Embryonic facial prominence (tissue), 1 donor: ENCODE results near the gene ERC2.
"Not testable (repeated sequence)": the region's sequence is repeated elsewhere in the genome, so short reads cannot be mapped to it uniquely, and the experiment has no call there.

Experiments used
- DNase-seq: peaks from one replicate; pipeline ENCODE4 v3.0.0-alpha.2; 2016; ENCODE audit errors: extremely low spot score

The ERC2 gene

GRCh38 chr3:55884491-55885285, 583.6 kb downstream of the ERC2 start:
- no peak for DNase-seq

- DNase-seq = no peak
These were observed 584.2 kb downstream of the ERC2 start for GRCh38 chr3:55884066-55884465.

- DNase-seq = no peak
These were observed 586.3 kb downstream of the ERC2 start for GRCh38 chr3:55882006-55882405.

GRCh38 chr3:55880357-55880756, 587.9 kb downstream of the ERC2 start:
- DNase-seq = no peak

- DNase-seq = no peak
These were observed 588.4 kb downstream of the ERC2 start for GRCh38 chr3:55879901-55880331.

- no peak for DNase-seq
These were observed 590.6 kb downstream of the ERC2 start for GRCh38 chr3:55877703-55878102.

- no peak for DNase-seq
These were observed 591.7 kb downstream of the ERC2 start for GRCh38 chr3:55876560-55876959.

GRCh38 chr3:55875113-55875512, 593.2 kb downstream of the ERC2 start:
- no peak for DNase-seq

GRCh38 chr3:55873523-55874254, 594.6 kb downstream of the ERC2 start:
- DNase-seq = no peak

- no peak for DNase-seq
These were observed 597.7 kb downstream of the ERC2 start for GRCh38 chr3:55870594-55870993.

GRCh38 chr3:55868347-55868746, 599.9 kb downstream of the ERC2 start:
- no peak for DNase-seq

GRCh38 chr3:55863028-55863427, 605.2 kb downstream of the ERC2 start:
- DNase-seq = no peak

- DNase-seq = peak; percentile 66
These were observed 608.1 kb downstream of the ERC2 start for GRCh38 chr3:55860049-55860721.

GRCh38 chr3:55859305-55859704, 609.0 kb downstream of the ERC2 start:
- no peak for DNase-seq

- no peak for DNase-seq
These were observed 609.5 kb downstream of the ERC2 start for GRCh38 chr3:55858727-55859126.

- no peak for DNase-seq
These were observed 610.0 kb downstream of the ERC2 start for GRCh38 chr3:55858302-55858701.

GRCh38 chr3:55857633-55858032, 610.6 kb downstream of the ERC2 start:
- no peak for DNase-seq

GRCh38 chr3:55855311-55855710, 613.0 kb downstream of the ERC2 start:
- DNase-seq = no peak

GRCh38 chr3:55854494-55854893, 613.8 kb downstream of the ERC2 start:
- no peak for DNase-seq

- no peak for DNase-seq
These were observed 615.9 kb downstream of the ERC2 start for GRCh38 chr3:55852326-55852725.

- DNase-seq = no peak
These were observed 626.1 kb downstream of the ERC2 start for GRCh38 chr3:55842204-55842603.

GRCh38 chr3:55831876-55832275, 636.4 kb downstream of the ERC2 start:
- DNase-seq = not testable (repeated sequence)

GRCh38 chr3:55828712-55829111, 639.6 kb downstream of the ERC2 start:
- DNase-seq = no peak
